Measurements from ENCODE around the gene IARS2. TPM values are rescaled to one million over a fixed set of nuclear protein-coding genes. Genes with fewer than 3 reads are reported as not detected.

The IARS2 gene
- total RNA-seq, 3 donors from 2014 or later (not counting 1 experiment from before 2014, with no cell fraction given) = 27.5 to 35.0 (median 34.0) TPM

DNA sequence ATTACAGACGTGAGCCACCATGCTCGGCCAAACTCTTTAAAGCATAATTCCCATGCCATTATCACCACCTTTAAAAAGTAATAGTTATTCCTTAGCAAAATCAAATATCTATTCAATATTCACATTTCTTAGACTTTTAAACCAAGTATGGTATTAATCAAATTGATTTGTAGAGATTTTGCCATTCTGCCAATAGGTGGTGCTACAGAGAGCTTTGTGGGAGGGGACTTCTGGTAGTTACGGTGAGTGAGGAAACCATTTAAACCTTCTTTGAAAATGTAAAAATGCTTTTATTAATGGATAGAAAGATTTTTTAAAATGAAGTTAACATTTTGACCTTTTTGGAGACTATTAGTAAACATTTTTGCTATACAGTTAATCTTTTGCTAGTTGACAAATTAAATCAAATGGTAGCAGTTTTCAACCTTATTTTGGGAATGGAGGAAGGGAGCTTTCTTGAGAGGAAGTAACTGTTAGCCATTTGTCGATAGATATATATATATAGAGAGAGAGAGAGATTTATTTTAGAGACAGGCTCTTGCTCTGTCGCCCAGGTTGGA lies 19.3 kb downstream of the IARS2 start:
- peak; percentile 76 to 95 (median 87) for ATAC-seq
- peak in 1 of 2 donors; percentile 74 for DNase-seq
- WGBS (ENCODE audit: insufficient coverage) = 81% methylated on average over 4 of the region's 5 CpGs
- no peaks in the 10 kb centered on the region for H3K27me3 ChIP-seq (ENCODE audit: control insufficient read depth, insufficient read depth, low read length)
- Mint-ChIP-seq H3K36me3 (no peaks in the 10 kb centered on the region), H3K27ac (peak overlapping the region; percentile 58 to 75), H3K4me1 (peaks cover 4 to 7% of the 10 kb centered on the region in 2 donors), H3K27me3 (ENCODE audit: low read depth in 2 of 2) (no peaks in the 10 kb centered on the region), H3K9me3 (no peaks in the 10 kb centered on the region), H3K4me3 (peak overlapping the region; percentile 85)
- intact Hi-C loops (cut with micrococcal nuclease) = no loop called here
- no peaks in the 10 kb centered on the region for H3K9me3 ChIP-seq (ENCODE audit: control insufficient read depth, insufficient read depth, low read length)
- H3K36me3 ChIP-seq (ENCODE audit: control insufficient read depth, insufficient read depth, low read length) = peaks cover 42% of the 10 kb centered on the region
- TF ChIP-seq, protein P1, sequence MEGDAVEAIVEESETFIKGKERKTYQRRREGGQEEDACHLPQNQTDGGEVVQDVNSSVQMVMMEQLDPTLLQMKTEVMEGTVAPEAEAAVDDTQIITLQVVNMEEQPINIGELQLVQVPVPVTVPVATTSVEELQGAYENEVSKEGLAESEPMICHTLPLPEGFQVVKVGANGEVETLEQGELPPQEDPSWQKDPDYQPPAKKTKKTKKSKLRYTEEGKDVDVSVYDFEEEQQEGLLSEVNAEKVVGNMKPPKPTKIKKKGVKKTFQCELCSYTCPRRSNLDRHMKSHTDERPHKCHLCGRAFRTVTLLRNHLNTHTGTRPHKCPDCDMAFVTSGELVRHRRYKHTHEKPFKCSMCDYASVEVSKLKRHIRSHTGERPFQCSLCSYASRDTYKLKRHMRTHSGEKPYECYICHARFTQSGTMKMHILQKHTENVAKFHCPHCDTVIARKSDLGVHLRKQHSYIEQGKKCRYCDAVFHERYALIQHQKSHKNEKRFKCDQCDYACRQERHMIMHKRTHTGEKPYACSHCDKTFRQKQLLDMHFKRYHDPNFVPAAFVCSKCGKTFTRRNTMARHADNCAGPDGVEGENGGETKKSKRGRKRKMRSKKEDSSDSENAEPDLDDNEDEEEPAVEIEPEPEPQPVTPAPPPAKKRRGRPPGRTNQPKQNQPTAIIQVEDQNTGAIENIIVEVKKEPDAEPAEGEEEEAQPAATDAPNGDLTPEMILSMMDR (IDR thresholded peaks at IDR 0.05) = peak; percentile 83
- H3K4me1 ChIP-seq (ENCODE audit: control insufficient read depth, insufficient read depth, low read length) = no peaks in the 10 kb centered on the region
- no peak overlapping the region for H3K27ac ChIP-seq (ENCODE audit: low read length)
- no peak overlapping the region for H3K4me3 ChIP-seq (ENCODE audit: low read length)

DNA sequence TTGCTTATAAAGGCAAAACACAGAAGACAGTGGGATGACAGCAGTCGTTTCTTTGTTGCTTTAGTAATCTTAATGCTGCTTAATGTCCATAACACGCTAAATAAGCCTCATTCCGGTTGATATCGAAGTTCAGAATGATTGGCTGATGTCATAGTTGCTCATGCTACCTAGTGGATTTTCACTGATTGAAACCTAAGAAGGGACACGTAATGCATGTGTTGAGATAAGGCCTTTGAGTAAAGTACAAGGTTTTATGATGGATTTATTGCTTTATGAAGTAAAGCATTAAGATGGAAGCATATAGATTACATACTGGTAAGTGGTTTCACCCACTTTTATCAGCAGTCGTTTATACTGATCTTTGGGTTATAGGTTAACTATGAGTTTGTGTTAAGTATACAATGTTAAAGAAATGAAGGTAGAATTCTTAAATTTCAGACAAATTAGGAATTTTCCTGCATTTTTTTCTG lies 25.1 kb downstream of the IARS2 start:
- intact Hi-C loops (cut with micrococcal nuclease) = no loop called here
- DNase-seq (no peak), ATAC-seq (no peak)
- H3K27ac ChIP-seq (ENCODE audit: low read length) = no peak overlapping the region
- peaks cover 30% of the 10 kb centered on the region for H3K36me3 ChIP-seq (ENCODE audit: control insufficient read depth, insufficient read depth, low read length)
- TF ChIP-seq, protein P1 (IDR thresholded peaks at IDR 0.05) = no peak
- Mint-ChIP-seq H3K4me1 (peaks cover 5% of the 10 kb centered on the region in 2 donors), H3K9me3 (no peaks in the 10 kb centered on the region), H3K27ac (no peak overlapping the region), H3K27me3 (ENCODE audit: low read depth in 2 of 2) (no peaks in the 10 kb centered on the region), H3K4me3 (no peak overlapping the region), H3K36me3 (no peaks in the 10 kb centered on the region)
- no peak overlapping the region for H3K4me3 ChIP-seq (ENCODE audit: low read length)
- no peaks in the 10 kb centered on the region for H3K4me1 ChIP-seq (ENCODE audit: control insufficient read depth, insufficient read depth, low read length)
- 96% methylated on average over 5 of the region's 6 CpGs for WGBS (ENCODE audit: insufficient coverage)
- H3K9me3 ChIP-seq (ENCODE audit: control insufficient read depth, insufficient read depth, low read length) = no peaks in the 10 kb centered on the region
- no peaks in the 10 kb centered on the region for H3K27me3 ChIP-seq (ENCODE audit: control insufficient read depth, insufficient read depth, low read length)

DNA sequence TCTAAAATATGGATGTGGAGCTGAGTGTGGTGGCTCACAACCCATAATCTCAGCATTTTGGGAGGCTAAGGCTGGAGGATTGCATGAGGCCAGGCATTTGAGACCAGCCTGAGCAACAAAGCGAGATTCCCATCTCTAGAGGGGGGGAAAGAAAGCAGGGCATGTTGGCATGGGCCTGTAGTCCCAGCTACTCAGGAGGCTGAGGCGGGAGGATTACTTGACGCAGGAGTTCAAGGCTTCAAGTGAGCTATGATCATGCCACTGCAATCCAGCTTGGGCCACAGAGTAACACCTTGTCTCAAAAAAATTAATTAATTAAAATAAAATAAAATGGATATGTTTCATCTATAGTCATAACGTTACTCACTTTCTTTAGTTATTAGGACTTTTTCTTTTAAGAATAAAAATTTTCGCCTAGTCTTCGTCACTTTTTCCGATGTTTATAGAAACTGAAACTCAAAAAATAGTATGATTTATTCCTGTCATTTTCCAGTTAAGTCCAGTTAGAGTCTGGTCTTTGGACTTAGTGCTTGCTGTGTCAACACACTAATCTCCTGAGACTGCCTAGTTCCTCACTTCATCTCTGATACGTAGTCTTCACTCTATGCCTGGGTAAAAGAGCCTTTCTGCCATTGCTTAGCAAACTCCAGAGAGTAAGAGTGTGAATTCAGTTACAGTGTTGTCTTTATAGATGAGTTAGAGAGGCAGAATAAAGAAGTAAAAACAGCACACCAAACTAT lies 28.0 kb downstream of the IARS2 start:
- Histone ChIP-seq H3K9me3 (ENCODE audit: control insufficient read depth, insufficient read depth, low read length) (no peaks in the 10 kb centered on the region), H3K4me3 (ENCODE audit: low read length) (no peak overlapping the region), H3K27ac (ENCODE audit: low read length) (no peak overlapping the region), H3K4me1 (ENCODE audit: control insufficient read depth, insufficient read depth, low read length) (no peaks in the 10 kb centered on the region), H3K27me3 (ENCODE audit: control insufficient read depth, insufficient read depth, low read length) (no peaks in the 10 kb centered on the region), H3K36me3 (ENCODE audit: control insufficient read depth, insufficient read depth, low read length) (peaks cover 19% of the 10 kb centered on the region)
- Mint-ChIP-seq H3K36me3 (no peaks in the 10 kb centered on the region), H3K4me3 (no peak overlapping the region), H3K27me3 (ENCODE audit: low read depth in 2 of 2) (no peaks in the 10 kb centered on the region), H3K4me1 (peaks cover 5 to 8% of the 10 kb centered on the region in 2 donors), H3K9me3 (no peaks in the 10 kb centered on the region), H3K27ac (no peak overlapping the region)
- no peak for DNase-seq
- WGBS (ENCODE audit: insufficient coverage) = 96% methylated on average over 4 of the region's 8 CpGs
- intact Hi-C loops (cut with micrococcal nuclease) = no loop called here
- ATAC-seq = no peak
- TF ChIP-seq, protein P1 (IDR thresholded peaks at IDR 0.05) = no peak

All from natural killer cell (primary cell).